Epithelial cell of prostate (primary cell): ENCODE data around the gene BDNF.
"Not testable (repeated sequence)": the region's sequence is repeated elsewhere in the genome, so short reads cannot be mapped to it uniquely, and the experiment has no call there.

Experiments
- DNase-seq: peaks from one replicate; pipeline ENCODE4 v3.0.0-alpha.2; 2011; ENCODE audit warnings: low read depth, low spot score
- H3K27ac ChIP-seq: fragments of 450-650 bp; 2 replicates; pipeline ENCODE4 v1.5.1; 2017; ENCODE audit warnings: mild to moderate bottlenecking

The BDNF gene

GRCh38 chr11:27700351-27701301 is at the start of gene BDNF:
BDNF (minus strand) TSS chr11:27700455; CDS start chr11:27658564, 41,891 bp downstream.
- no peak for DNase-seq
- no peak within 1 kb of the TSS for H3K27ac ChIP-seq

- no peak overlapping the region for H3K27ac ChIP-seq
- DNase-seq = no peak
These were observed 40.2 kb upstream of the BDNF start for GRCh38 chr11:27740362-27741013.

DNA sequence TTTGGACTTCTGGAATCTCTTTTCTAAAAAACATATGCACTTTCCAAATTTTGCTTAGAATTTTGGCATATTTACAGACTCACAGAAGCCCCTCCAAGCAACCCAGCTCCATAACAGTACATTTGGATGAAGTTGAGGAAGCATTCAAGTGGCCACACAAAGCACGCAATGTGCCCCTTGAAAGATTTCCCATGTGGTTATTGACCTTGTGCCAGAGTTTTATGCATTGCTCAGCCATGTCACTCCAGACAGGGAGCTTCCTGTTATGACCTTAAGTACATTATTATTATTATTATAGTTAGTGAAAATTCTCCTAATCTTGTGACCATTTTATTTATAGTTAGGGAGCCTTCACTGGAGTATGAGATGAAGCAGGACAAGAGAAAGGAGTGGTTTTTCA is 35.0 kb upstream of the BDNF start:
- H3K27ac ChIP-seq = no peak overlapping the region
- DNase-seq = no peak

DNA sequence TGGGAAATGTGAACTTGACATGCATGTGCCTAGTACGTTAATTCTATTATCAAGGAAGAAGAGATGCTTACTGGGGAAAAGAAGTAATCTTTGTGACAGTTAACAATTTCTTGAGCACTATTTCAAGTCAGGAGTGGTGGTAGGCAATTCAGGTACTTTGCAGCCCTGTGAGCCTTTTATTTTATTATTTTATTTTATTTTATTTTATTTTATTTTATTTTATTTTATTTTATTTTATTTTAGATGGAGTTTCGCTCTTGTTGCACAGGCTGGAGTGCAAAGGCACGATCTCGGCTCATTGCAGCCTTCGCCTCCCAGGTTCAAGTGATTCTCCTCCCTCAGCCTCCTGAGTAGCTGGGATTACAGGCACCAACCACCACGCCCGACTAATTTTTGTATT is 31.5 kb upstream of the BDNF start:
- H3K27ac ChIP-seq, DNase-seq: not testable (repeated sequence)

DNA sequence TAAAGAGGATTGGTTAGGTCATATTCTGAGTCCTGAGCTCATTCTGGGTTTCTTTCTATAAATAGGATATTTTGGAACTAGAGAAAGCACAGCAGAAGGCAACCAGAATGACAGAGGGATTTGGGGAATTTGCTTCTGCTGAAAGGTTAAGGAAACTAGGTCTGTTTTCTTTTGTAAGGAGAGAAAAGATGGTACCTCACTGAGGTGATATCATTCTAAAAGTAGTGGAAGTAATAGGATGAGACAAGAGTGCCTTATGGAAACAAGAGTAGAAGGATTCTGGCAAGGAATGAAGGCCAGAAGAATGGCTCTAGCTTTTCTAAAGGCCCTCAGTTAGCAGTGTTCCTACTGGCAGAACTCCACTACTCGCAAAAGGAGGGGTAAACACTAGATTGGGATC is 26.7 kb upstream of the BDNF start:
- no peak for DNase-seq
- no peak overlapping the region for H3K27ac ChIP-seq

DNA sequence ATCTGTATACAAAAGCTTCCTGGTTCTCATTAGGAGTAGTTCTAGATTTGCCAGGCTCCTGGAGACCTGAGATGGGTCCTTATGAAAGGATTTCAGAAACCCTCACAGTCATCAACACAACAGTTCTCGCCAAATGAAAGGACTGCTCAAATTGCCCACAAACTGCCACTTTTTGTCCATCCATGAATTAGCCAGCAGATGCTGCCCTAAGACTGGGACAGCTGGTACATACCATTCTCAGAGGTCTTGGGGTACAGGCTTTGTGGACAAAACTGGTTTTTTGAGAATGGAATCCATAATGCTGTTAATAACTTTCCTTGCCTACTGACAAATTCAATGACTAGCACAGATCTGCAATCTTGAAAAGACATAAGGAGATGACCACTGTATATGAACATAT is 23.4 kb upstream of the BDNF start:
- DNase-seq = no peak
- no peak overlapping the region for H3K27ac ChIP-seq

GRCh38 chr11:27722953-27723344 is 22.7 kb upstream of the BDNF start:
- no peak overlapping the region for H3K27ac ChIP-seq
- no peak for DNase-seq

GRCh38 chr11:27722117-27722952 is 22.1 kb upstream of the BDNF start:
- no peak overlapping the region for H3K27ac ChIP-seq

DNA sequence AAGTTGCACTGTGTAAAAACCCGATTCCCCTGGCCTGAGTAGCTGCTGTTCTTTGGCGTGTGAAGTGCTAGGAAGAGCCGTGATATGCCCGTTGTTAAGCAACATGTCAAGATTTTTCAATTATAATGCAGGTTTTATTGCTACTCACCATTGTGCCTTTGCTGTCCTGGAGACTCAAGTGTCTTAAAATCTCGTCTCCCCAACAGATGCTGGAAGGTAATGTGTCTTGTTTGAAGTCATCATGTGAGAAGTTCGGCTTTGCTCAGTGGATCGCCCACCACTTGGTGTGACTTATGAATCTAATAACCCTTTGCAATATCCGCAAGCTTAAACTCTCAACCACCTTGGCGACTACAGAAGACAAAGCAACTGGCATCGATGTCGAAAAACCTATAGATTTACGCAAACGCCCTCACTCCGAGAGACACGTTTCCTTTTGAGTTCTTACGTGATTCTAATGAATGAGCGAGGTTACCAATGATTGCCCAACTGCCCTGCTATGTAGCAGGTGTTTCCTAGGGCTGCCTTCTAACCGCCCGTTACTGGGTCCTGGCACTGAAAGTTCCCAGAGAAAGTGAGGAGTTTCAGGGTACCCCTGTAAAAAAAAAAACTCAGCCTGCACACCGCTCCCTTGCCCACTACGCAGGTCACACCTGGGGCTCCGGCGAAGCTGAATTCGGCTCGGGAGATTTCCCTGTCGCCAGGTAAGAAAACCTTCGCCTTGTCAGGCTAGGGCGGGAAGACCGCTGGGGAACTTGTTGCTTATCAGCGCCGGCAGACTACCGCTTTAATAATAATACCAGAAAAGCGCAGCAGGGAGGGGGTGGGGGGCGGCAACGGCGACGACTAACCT is 21.2 kb upstream of the BDNF start:
- DNase-seq = no peak
- no peak overlapping the region for H3K27ac ChIP-seq

More at GRCh38 chr11:27722117-27722952, 22.1 kb upstream of the BDNF start:
- no peak for DNase-seq

GRCh38 chr11:27720277-27720830 is 20.1 kb upstream of the BDNF start:
- DNase-seq = no peak
- H3K27ac ChIP-seq = no peak overlapping the region

DNA sequence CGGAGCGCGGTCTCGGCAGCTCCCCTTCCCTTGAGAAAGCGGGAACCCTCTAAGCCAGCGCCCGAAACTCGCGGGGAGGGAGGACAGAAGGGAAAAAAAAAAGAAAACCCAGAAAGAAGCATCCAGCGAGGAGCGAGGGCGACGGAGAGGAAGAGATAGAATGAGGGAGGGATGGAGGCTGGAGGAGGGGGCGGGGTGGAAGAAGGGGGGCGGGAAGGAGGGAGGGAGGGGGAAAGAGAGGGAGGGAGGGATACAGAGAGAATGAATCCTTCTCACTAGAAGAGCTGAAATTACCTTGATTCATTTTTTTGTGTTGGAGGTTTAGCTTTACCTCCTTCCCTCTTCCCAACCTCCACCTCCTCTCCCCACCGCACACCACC is 19.3 kb upstream of the BDNF start:
- DNase-seq = no peak
- no peak overlapping the region for H3K27ac ChIP-seq

GRCh38 chr11:27718863-27719545 is 18.7 kb upstream of the BDNF start:
- DNase-seq = no peak
- no peak overlapping the region for H3K27ac ChIP-seq

DNA sequence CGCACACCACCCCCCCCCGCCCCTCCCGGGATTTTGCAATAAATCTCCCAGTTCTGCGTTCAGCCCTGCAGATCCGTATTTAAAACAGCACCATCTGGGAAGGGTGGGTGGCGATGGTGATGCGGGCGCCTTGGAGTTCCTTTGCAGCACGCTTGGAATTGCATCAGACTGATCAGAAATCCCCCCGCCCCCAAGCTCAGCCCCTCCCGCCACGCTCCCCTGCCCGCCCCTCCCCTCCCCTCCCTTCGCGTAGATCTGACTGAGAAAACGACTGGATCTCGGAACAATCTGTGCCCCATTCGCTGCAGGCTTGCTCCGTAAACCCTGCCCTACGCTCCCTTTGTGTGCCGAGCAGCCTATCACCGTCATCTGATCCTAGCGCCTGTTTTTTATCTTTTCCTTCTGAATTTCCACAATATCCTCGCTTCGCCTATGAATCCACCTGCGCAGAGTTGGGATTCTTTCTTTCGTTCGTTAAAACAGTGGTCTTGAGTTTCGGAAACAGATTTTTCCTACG is 18.1 kb upstream of the BDNF start:
- H3K27ac ChIP-seq = no peak overlapping the region
- no peak for DNase-seq

GRCh38 chr11:27717801-27718229 is 17.6 kb upstream of the BDNF start:
- no peak overlapping the region for H3K27ac ChIP-seq
- no peak for DNase-seq

- no peak overlapping the region for H3K27ac ChIP-seq
- no peak for DNase-seq
These were observed 17.1 kb upstream of the BDNF start for GRCh38 chr11:27717377-27717776.

GRCh38 chr11:27716835-27717234 is 16.6 kb upstream of the BDNF start:
- DNase-seq = no peak
- no peak overlapping the region for H3K27ac ChIP-seq

GRCh38 chr11:27716216-27716615 is 16.0 kb upstream of the BDNF start:
- no peak overlapping the region for H3K27ac ChIP-seq
- DNase-seq = no peak

GRCh38 chr11:27711725-27712124 is 11.5 kb upstream of the BDNF start:
- H3K27ac ChIP-seq = no peak overlapping the region
- no peak for DNase-seq

DNA sequence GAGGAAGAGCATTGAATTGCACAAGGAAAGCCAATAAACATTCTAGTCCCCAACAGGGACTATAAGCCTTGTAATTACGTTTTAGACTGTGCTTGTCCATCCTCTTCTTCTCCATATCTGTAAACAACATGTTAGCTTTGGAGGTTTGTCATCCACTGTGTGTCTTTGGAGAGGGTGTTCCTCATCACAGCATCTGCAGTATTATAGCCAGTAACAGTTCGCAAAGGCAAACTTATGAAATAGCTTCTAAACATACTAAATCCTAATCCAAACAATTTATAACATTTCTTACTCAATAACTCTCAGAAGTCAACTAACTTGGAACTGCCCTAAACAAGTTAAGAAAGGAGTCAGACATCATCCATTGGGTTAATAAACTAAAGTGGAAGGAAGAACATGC is 10.3 kb upstream of the BDNF start:
- no peak for DNase-seq
- no peak overlapping the region for H3K27ac ChIP-seq
